ENCODE measurements around the gene AP5S1.

Gene AP5S1

GRCh38 chr20:3865152-3865886 is 45.0 kb downstream of the AP5S1 start:
- TF ChIP-seq ZFX (IDR thresholded peaks at IDR 0.05) (no peak), CTCF (conservative IDR thresholded peaks at IDR 0.05) (no peak)
- H3K27ac ChIP-seq: no peak overlapping the region

- TF ChIP-seq CTCF (conservative IDR thresholded peaks at IDR 0.05): no peak
- TF ChIP-seq ZFX (IDR thresholded peaks at IDR 0.05): no peak
- H3K27ac ChIP-seq: no peak overlapping the region
Observed at GRCh38 chr20:3865887-3866407, 45.6 kb downstream of the AP5S1 start.

- no peak overlapping the region for H3K27ac ChIP-seq
- TF ChIP-seq ZFX (IDR thresholded peaks at IDR 0.05) (no peak), CTCF (conservative IDR thresholded peaks at IDR 0.05) (no peak)
Observed at GRCh38 chr20:3866464-3866863, 46.1 kb downstream of the AP5S1 start.

GRCh38 chr20:3867802-3868201 is 47.5 kb downstream of the AP5S1 start:
- H3K27ac ChIP-seq: no peak overlapping the region
- TF ChIP-seq CTCF (conservative IDR thresholded peaks at IDR 0.05): no peak
- no peak for TF ChIP-seq ZFX (IDR thresholded peaks at IDR 0.05)

- H3K27ac ChIP-seq: no peak overlapping the region
- TF ChIP-seq ZFX (IDR thresholded peaks at IDR 0.05) (no peak), CTCF (conservative IDR thresholded peaks at IDR 0.05) (no peak)
Observed at GRCh38 chr20:3869839-3870634, 49.7 kb downstream of the AP5S1 start.

- TF ChIP-seq CTCF (conservative IDR thresholded peaks at IDR 0.05) (no peak), ZFX (IDR thresholded peaks at IDR 0.05) (no peak)
- H3K27ac ChIP-seq: no peak overlapping the region
Observed at GRCh38 chr20:3871550-3872265, 51.4 kb downstream of the AP5S1 start.
